ENCODE results near the gene CFL1. TPM values are rescaled to one million over a fixed set of nuclear protein-coding genes. Genes with fewer than 3 reads are reported as not detected.
"Not testable (repeated sequence)": the region's sequence is repeated elsewhere in the genome, so short reads cannot be mapped to it uniquely, and the experiment has no call there.

The CFL1 gene
- polyA plus RNA-seq (2014; cell fraction: cytosol; rRNA removed) = 895 and 922 TPM in 2 replicates
- polyA plus RNA-seq (2014; cell fraction: nucleus; rRNA removed) = 402 and 457 TPM in 2 replicates

DNA sequence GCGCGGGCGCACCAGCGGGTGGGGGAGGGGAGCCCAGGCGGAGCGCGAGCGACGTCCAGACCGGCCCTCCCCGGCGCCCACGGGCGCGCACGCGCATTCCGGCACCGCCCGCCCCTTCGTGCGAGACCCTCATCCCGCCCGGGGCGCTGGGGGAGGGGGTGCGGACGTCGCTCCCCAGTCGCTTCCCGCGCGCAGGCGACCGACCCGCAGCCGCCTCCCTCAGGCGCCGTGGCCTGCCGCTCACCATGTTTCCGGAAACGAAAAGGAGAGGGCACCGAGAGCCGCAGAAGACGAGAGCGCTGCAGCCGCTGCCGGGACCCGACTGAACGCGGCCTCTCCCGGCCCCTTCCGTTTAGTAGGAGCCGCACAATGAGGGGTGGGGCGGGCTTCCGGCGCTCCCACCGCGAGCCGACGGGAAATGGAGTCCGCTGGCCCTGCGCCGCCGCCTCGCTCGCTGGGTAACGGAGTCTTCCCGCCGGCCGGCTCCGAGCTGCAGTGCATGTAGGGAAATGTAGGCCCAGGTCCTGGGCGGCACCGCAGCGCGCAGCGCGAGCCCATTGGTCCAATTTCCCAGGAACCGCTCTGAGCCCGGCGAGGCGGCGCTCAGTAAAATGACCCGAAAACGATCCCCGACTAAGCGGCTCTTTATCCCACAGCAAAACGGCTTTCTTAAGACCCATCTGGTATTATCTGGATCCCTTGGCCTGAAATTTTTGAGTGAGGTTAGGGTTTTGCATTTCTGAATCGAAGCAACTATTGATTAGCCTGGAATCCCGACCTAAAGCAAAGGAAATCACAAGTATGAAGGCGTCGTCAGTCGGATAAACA, at the start of gene CFL1:
CFL1 (minus strand) TSS at position 328 of the 828 bp plus-strand sequence; CDS start at position 247, 81 bp downstream.
- peak; percentile 96 for DNase-seq (ENCODE audit: low spot score)

DNA sequence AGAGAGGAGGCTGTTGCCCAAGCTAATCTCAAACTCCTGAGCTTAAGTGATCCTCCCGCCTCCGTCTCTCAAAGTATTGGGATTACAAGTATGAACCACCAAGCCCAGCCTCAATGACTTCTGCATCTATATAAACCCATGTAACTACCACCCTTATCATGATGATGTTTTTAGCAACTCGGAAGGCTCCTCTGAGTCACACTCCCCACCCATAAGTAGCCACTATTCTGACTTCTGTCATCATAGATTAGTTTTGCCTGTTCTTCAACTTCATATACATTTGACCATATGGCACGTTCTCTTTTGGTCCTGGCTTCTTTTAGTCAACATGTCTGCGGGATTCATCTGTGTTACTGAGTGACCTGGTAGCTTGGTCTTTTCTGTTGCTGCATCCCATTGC, 48.6 kb upstream of the CFL1 start:
- DNase-seq (ENCODE audit: low spot score) = no peak

DNA sequence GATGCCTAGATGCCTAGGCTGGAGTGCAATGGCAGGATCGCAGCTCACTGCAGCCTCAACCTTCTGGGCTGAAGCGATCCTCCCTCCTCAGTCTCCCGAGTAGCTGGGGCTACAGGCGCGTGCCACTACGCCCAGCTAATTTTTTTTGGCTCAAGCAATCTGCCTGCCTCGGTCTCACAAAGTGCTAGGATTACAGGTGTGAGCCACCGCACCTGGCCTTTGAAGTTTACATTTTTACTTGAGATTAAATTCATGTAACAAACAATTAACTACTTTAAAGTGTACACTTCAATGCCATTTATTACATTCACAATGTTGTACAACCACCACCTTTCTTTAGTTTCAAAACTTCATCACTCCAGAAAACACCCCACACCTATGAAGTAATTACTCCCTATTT, 45.7 kb upstream of the CFL1 start:
- no peak for DNase-seq (ENCODE audit: low spot score)

DNA sequence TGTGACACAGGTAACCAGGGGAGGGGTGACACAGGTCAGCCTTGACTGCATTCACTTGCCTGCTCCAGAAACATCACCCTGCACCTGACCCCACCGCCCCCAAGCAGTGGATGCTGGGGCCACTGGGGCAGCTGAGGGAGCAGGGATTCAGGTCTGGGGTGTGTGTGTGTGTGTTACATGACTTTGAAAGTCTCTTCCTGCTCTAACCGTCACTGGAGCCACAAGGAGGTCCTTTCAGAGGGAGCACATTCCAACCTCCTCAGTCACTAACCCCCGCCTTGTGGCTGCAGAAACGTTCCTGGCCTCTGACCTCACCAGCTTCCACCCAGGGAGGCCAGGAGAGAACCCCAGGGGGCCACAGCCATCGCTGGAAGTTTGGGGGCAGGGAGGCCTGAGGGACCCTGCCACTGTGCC, 45.1 kb upstream of the CFL1 start:
- DNase-seq (ENCODE audit: low spot score) = no peak

DNA sequence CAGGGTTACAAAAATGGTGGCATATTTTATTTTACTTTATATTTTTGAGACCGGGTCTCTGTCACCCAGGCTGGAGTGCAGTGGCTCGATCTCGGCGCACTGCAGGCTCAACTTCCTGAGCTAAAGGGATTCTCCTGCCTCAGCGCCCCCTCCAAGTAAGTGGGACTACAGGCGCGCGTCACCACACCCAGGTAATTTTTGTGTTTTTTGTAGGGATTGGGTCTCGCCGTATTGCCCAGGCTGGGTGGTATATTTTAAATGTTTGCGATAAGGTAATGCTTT, 42.9 kb upstream of the CFL1 start:
- DNase-seq (ENCODE audit: low spot score) = no peak

DNA sequence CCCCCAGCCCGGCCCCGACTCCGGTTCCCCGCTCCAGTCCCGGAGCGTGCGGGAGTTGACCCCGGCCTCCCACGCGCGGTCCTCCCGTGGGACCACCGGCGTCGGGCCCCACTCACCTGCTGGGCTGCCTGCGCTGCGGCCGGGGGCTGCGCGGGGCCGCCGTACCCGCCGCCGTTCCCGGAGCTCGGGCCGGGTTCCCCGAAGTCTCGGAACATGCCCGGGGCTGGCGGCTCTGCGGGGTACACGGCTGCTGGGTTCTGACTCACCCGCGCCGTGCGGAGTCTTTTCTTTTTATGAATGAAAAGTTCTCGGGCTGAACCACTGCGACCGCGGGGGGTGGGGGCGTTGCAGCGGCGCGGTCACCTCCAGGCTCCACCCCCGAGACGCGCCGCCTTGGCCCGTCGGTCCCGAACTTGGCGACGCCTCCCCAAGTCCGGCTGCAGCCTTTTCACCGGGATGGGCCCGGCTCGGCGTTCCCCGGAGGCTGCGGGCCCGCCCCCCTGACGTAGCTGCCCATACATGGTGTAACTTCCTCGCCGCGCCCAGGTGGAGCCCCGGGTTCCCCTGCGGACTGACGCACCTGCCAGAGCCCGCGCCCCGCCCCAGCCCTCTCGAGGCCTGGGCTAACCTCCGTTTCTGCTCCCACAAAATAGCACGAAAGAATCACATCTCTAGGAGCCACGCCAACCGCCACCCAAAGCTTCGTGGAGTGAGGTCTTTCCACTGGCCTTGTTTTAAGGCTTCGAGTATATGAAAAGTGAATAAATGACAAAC, 42.3 kb upstream of the CFL1 start, which contains the start of gene FOSL1:
FOSL1 (minus strand) TSS at position 264 of the 774 bp plus-strand sequence; CDS start at position 215, 49 bp downstream.
- DNase-seq (ENCODE audit: low spot score) = no peak

DNA sequence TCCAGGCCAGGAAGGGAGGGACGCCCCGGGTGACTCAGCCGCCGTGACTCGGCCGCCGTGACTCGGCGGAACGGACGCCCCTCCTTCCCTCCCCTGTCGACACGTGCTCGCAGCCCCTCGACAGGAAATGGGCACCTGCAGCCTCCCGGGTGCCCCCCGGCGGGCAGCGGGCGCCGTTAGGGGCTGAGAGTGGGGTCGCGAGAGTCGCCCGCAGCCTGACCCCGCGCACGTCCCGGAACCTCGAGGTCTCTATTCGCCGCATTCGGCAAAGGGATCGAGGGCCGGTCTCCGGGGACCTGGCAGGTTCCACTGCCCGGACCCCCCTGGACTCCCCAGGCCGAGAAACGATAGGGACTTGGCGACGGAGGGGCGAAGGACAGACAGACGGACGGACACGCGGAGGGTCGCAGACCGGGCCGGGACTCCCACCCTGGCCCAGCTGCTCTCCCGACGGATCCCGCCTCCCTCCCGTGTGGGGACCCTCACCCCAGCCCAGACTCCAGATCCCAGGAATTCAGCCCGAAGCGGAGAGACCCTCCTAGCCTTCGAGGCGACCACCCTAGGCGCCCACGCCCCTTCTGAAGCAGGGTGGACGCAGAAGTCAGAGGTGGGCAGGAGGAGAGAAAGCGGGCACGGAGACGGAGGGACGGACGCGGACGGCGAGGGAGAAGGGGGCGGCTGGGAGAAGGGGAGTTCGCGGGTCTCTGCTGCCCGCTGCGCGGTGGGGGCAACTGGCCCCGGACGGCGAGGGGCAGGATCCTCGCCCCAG, 41.6 kb upstream of the CFL1 start:
- DNase-seq (ENCODE audit: low spot score) = no peak

DNA sequence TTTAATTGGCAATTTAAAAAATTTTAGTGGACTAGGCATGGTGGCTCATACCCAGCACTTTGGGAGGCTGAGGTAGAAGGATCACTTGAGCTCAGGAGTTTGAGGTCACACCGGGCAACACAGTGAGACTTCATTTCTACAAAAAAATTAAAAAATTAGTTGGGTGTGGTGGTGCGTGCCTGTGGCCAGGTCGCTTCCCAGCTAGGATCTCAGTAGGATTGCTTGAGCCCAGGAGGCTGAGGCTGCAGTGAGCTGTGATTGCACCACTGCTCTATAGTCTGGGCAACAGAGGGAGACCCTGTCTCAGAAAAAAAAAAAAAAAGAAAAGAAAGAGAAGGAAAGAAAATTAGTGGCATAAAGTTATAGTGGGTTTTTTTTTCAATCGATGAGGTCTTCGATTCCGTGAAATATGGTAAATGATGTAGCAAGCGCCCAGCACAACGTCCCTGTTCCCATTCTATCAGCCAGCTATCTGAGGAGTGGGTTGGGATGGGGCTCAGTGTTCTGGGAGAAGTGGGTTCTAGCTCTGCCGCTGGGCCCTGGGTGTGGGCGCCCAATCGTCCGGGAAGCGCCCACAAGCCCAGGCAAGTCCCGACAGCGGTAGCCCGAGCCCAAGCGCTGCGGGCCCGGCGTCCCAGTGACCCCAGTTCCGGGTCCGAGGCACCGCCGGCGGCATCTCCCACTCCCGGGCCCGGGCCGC, 40.8 kb upstream of the CFL1 start:
- no peak for DNase-seq (ENCODE audit: low spot score)

DNA sequence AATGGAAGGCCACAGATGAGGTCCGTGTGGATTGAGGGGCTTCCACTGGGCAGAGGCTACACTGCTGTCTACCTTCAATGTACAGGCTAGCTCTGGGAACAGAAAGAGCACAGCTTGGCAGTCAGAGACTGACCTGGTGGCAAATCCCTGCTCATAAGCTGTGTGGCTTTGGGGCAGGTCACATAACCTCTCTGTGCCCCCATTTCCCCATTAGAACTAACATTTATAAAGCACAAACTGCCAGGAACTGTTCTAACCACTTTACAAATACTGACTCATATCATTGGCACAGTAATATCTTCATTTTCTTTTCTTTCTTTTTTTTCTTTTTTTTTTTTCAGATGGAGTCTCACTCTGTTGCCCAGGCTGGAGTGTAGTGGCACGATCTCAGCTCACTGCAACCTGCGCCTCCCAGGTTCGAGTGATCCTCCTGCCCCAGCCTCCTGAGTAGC, 39.1 kb upstream of the CFL1 start:
- DNase-seq (ENCODE audit: low spot score) = no peak

DNA sequence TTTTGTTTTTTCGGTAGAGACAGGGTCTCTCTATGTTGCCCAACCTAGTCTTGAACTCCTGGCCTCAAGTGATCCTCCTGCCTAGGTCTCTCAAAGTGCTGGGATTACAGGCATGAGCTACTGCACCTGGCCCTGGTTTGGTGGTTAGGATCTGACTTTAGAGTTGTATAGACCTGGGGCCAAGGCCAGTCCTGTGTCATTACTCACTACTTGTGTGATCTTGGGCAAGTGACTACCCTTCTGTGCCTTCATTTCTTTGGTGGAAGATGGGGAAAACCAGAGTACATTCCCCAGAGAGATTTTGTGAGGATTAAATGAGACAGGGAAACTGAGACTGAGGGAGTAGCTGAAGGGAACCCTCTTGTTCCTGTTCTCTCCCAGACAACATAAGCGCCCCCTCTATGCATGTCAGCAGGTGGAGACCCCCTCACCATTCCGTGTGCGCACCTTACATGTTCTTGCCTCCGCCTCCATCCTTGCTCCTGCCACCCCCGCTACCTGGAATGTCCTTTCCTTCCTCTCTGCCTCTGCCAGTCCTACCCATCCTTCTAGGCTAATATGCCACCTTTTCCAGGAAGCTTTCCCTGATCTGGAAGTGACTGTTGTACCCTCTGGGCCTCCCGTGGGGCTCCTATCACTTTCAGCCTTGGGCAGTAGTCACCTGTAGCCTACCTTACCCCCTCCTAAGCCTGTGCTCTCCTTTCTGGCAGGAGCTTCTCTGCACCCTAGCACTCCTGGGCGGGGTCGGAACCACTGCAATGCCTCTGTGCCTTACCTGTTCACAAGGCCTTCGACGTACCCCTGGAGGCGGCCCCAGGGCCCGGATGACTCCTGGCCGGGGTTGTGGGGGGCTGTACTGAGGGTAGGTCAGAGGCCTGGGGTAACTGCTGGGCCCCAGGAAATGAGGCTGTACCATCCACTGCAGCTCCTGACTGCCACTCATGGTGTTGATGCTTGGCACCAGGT, 38.3 kb upstream of the CFL1 start:
- DNase-seq (ENCODE audit: low spot score) = no peak

DNA sequence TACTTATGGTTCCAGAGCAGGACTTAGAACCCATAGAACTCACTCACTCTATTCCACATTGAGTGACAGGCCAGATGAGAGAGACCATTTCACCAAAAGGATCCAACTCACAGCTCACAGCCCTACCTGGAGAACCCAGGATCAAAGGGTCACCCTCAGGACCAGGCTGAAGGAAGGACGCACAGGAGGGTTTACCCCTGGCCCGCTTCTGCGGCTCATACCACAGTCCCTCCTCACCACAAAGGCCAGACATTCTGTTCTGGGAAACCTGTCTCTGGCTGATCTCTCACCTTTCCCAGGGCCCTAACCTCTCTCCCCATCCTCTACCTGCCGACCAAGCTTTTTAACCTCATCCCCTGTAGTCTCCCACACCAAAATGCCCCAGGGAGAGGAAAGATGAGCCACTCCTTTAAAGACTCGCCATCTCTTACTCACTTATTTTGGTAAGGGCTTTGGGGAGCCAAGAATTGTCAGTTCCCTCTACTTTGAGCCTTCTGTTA, 37.6 kb upstream of the CFL1 start:
- DNase-seq (ENCODE audit: low spot score) = no peak

DNA sequence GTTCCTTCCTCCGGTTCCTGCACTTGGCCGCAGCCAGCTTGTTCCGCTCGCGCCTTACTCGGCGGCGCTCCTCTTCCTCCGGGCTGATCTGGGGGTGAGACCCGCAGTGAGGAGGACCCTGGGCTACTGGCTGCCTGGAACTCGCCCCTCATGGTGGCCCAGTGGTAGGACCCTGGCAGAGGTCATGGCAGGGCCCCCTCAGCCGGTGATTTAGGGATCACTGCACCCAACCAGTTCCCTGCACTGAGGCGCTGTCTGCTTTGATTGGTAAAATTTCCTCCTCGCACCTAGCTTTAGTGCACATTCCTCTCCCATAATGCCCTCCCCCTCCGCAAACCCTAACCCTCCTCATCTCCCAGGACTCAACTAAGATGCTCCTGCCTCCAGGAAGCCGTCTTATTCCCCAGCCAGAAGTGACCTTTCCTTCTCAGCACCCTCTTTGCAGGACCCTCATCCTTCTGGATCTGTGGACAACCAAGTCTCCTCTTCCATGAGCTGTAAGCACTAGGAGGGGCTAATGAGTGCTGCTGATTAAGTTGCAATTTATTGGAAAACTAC, 36.1 kb upstream of the CFL1 start:
- no peak for DNase-seq (ENCODE audit: low spot score)

DNA sequence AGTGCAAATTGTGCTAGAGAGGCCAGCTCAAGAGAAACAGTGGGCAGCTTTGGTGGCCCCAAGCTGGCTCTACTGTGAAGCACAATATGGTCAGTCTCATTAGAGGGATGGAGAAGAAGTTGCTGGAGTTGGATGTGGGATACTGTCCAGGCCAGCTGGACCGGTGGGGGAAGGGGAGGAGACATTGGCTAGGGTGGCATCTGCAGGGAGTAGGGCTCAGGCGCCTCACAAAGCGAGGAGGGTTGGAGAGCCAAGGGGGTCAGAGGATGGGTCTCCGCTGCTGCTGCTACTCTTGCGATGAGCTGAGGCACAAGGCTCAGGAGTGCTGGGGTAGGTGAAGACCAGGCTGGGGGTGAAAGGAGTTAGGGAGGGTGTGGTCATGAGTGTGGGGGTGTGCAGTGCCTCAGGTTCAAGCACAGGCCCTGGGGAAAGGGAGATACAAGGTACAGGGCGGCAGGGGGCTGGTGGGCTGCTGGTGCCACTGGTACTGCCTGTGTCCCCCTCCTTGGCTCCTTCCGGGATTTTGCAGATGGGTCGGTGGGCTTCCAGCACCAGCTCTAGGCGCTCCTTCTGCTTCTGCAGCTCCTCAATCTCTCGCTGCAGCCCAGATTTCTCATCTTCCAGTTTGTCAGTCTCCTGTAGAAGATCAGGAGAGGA, 34.8 kb upstream of the CFL1 start:
- no peak for DNase-seq (ENCODE audit: low spot score)

DNA sequence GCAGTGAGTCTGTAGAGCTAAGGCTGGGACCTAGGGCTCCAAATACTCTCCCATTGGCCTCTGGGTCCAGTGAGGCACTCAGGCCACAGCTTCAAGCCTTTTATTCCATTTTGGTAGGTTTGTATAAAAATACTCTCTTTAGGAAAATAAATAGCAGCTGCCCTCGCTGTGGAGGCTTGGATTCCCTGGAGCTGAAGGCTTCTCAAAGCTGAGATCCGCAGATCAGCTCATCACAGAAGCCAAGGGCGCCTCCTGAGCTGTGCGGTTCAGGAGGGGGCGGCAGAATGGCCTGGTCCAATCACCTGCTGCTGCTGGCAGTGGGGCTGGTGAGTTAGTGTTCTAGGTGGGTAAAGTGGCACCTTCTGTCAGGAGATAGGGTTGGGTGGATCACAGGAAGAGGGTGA, 34.2 kb upstream of the CFL1 start:
- DNase-seq (ENCODE audit: low spot score) = not testable (repeated sequence)

DNA sequence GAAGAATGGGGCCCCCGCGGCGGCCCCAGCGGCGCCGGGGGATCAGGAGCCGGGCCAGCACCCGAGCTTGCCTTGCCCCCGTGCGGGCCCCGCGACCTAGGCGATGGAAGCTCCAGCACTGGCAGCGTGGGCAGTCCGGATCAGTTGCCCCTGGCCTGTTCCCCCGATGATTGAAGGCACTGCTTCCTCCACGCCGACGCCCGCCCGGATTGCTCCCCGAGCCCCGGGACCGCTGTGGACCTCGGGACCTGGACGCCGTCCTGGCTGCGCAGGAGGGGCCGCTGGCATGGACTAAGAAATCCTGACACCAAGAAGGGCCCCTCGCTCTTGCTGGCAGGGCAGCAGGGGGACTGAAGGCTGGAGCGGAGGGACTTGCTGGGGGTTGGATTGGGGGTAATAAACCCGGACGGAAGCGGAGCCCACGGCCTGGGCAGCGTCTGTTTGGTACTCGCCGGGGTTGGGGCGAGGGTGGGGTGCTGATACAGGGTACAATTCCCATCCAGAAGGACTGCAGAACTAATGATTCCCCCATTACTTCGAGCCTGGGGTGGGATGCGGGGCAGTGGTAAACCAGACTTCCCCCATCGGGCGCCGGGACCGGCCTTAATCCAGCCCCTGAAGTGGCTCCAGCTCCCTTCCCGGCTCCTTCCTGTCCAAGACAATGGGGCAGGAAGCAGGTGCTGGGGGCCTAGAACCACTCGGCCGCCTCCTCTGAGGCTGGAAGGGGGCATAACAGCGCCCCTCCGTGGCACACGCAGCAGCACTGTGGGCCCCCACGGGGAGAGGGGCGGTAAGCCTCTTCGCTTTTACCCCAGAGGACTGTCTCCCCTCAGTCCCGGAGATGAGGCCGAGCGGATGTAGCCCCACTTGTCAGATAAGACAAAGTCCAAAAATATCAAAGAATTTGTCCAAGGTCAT, 33.5 kb upstream of the CFL1 start:
- no peak for DNase-seq (ENCODE audit: low spot score)

DNA sequence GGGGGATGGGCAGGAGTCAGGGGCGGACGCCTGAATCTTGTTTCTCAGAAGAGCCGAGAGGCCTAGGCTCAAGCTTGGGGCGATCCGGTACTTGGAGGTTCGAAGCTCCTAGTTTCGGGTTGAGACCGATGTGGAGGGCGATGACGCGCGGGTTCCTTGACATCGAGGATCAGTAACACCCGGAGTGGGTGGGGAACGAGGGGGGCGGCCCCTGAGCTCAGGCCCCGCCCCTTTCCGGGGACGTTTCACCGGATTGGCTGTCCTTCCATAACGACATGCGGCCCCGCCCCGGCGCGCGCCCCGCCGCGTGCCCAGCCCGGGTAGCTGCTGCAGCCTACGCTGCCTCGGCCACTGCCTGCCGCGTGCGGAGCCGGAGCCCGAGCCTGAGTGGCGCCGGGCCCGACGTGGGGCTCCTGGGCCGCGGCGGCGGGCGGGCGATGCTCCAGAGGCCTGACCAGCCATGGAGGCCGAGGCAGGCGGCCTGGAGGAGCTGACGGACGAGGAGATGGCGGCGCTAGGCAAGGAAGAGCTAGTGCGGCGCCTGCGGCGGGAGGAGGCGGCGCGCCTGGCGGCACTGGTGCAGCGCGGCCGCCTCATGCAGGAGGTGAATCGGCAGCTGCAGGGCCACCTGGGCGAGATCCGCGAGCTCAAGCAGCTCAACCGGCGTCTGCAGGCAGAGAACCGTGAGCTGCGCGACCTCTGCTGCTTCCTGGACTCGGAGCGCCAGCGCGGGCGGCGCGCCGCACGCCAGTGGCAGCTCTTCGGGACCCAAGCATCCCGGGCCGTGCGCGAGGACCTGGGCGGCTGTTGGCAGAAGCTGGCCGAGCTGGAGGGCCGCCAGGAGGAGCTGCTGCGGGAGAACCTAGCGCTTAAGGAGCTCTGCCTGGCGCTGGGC, 32.6 kb upstream of the CFL1 start, which contains the start of gene CCDC85B:
CCDC85B (plus strand) TSS at position 350 of the 895 bp plus-strand sequence; CDS start at position 461, 111 bp downstream.
- DNase-seq (ENCODE audit: low spot score) = peak; percentile 92

Measured in SK-N-DZ (cell line).